GM18867 (cell line): ENCODE measurements around the gene UQCC2.

Experiments used
- ATAC-seq: cut with Tn5 transposase; IDR thresholded peaks from one replicate; pipeline ENCODE4 v1.9.1; 2021; ENCODE audit warnings: mild to moderate bottlenecking, moderate library complexity; ENCODE audit not compliant: unreplicated experiment

The UQCC2 gene

DNA sequence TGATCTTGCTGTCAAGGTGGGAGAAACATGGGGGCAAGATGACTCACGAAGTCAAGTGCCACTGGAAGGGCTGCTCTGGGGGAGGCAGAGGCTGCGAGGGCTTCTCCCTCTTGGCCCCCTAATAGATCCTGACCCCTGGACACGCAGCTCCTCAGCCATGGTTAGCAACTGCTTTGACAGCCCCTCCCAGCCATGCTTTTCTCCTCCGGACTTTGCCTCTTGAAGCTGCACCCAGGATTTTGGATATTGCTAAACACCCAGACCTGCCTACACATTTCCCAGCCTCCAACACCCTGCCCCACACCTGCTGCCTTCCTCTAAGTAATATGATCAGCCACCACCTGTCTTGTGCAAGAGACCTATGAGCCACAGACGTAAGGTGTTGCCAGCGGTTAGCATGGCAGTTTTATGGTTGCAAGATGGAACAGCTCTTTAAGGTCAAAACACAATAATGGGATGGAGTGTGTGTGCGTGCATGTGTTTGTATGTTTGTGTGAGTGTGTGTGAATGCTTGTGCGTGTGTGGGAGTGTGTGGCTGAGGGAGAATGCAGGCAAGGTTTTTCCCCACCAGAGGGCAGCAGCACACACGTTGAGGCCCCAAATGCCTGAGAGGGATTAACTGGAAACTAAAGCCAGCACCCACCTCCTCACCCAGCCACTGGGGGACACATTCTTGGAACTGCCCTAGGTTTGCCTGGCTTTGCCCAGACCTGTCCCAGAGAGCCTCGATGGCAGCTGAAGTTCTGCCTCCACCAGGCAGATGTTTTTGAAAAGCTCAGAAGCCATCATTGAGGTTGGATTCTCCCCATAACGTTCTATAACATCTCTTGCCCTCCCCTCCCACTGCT lies 32.7 kb upstream of the UQCC2 start:
- no peak for ATAC-seq

DNA sequence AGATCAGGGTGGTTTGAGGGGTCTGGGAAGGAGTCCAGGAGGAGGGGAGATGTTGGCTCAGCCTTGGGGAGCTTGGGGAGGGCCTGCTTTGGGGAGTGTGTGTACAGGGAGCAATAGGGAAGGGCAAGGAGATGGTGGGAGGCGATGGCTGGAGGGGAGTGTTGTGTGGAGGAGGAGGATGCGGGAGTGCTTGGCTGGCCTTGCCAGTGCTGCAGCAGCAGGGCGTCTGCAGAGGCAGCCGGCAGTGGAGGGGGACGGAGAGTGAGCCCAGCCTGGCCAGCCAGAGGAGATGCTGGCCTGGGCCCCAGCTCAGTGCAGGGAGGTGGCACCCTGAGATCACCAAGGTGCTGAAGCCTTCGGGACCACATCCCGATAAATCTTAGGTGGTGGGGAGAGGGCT lies 31.3 kb upstream of the UQCC2 start:
- ATAC-seq, result no peak

GRCh38 chr6:33742092-33742491 lies 30.6 kb upstream of the UQCC2 start:
- no peak for ATAC-seq

DNA sequence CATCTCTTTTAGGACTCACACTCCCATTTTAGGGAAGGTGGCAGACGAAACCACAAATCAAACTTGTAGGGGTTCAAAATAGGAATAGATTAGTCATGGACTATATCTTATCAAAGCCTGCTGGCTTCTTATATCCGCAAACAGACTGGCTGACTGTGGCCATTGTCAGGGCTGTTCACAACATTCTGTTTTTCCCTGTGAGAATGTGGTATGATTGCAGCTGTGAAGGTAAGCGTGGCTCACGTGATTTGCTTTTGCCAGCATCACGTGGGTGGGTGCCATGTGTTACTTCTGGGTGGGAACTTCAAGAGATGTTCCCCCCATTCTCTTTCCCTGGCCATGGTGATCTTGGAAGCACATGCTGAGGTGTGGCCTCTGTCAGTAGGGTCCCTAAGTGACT lies 29.3 kb upstream of the UQCC2 start:
- ATAC-seq, result no peak

DNA sequence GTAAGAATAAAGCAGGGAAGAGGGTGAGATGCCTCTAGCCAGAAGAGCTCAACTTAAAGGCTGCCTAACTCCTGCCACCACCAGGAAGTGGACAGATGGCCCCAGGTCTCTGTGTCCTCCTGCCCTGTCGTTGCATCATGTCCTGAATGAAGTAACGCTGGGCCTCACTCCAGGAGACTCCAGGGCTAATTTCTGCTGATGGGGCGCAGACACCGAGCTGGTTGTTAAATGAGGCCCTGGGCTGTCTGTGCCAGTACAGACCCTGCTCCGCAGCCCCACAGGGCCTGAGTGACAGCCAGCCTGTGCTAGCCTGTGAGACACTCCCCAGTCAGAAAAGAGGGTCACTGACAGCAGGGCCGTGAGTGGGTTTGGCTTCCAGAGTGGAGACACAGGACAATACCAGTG lies 28.7 kb upstream of the UQCC2 start:
- no peak for ATAC-seq

- ATAC-seq, result no peak
Observed at GRCh38 chr6:33739571-33739970, 28.1 kb upstream of the UQCC2 start.

GRCh38 chr6:33738879-33739278 lies 27.4 kb upstream of the UQCC2 start:
- ATAC-seq, result no peak

- no peak for ATAC-seq
Observed at GRCh38 chr6:33738153-33738552, 26.7 kb upstream of the UQCC2 start.

DNA sequence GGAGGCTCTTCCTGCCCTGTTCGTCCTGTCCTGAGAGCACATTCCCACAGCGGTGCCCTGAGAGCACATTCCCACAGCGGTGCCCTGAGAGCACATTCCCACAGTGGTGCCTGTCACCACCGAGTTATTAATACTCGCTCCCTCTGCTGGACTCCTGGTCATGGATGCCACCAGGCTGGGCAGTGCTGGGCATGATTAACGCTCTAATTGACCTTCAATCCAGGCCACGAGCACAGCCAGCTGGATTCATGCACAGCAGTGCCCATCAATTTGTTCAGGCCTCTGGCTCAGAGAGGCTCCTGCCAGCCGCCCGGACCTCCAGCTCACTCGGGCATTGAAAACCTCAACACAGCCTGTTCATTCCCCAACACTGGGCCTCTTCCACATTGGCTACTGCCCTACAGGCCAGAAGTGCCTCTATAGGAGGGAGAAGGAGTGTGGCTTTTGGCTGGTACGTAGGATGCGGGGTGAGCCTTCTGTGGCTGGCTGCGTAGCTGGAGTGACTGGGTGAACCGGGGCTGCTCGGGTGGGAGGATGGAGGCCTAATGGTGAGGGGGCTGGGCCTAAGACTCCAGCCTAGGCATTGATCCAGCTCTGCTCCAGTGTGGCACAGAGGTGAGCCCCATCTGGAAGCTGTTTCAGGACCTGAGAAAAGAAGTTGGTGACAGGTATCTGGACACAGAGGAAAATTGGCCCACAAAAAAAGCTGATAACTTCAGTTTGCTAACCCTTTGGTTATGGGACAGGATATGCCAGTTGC lies 25.9 kb upstream of the UQCC2 start:
- ATAC-seq, result no peak

- no peak for ATAC-seq
Observed at GRCh38 chr6:33735216-33735615, 23.7 kb upstream of the UQCC2 start.

GRCh38 chr6:33733709-33734007 lies 22.2 kb upstream of the UQCC2 start:
- ATAC-seq, result no peak

DNA sequence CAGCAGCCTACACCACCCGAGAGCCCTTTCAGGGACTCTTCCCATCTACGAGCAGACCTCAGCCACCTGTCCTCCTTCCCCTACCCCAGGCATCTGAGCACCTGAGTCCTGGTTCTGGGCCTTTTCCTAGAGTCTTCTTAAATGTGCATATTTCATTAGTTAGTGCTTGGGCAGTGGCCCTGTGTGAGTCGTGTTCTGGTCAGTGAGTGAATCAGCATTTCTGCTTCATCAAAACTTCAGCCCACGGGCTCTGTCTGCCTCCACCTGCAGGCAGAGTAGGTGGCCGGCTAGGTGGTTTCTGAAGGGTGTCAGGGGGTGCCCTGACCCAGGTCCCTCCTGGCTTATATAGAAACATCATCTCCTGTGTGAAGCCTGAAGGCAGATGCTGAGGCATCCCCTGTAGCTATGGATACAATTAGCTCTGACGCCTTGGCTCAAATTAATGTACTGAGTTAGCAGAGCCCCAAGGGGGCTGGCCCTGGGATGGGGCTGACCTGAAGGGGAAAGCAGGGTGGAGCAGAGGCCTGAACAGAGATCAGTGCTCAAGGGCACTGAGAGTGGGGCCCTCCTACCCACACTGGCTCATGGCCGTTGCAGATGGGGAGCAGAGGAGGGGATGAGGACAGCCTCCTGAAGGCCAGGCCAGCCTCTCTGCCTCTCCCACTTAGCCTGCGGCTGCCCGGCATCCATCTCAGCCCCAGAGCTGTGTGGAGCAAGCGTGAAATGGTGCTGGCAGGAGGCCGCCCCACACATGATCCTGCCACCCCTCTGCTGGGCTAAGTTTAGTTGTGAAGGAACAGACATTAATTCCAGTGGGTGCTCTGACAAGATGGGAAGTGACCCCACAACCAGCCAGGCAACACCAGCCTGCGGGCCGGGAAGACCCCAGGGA lies 21.6 kb upstream of the UQCC2 start:
- no peak for ATAC-seq

GRCh38 chr6:33732385-33732784 lies 20.9 kb upstream of the UQCC2 start:
- no peak for ATAC-seq

GRCh38 chr6:33731751-33732282 lies 20.3 kb upstream of the UQCC2 start:
- ATAC-seq, result no peak

GRCh38 chr6:33731035-33731434 lies 19.5 kb upstream of the UQCC2 start:
- no peak for ATAC-seq

DNA sequence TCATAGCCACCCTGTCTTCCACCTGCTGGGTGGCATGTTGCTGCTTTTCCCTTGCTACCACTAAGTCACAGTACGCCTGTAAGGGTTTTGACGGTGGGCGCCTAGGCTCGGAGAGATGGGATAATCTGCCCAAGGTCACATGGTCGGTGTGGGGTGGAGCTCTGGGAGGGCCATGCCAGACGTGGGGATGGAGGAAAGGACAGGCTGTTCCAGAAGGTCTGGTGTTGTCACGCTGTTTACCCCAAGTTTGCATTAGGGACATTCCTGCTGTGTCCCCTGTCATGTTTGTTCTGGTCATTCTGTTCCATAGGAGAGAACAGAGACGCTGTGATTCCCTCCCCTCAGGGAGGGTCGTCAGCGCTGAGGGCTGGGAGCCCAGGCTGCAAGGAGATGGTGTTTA lies 19.1 kb upstream of the UQCC2 start:
- no peak for ATAC-seq

- ATAC-seq, result no peak
Observed at GRCh38 chr6:33729059-33729458, 17.6 kb upstream of the UQCC2 start.

- no peak for ATAC-seq
Observed at GRCh38 chr6:33728438-33728837, 16.9 kb upstream of the UQCC2 start.

DNA sequence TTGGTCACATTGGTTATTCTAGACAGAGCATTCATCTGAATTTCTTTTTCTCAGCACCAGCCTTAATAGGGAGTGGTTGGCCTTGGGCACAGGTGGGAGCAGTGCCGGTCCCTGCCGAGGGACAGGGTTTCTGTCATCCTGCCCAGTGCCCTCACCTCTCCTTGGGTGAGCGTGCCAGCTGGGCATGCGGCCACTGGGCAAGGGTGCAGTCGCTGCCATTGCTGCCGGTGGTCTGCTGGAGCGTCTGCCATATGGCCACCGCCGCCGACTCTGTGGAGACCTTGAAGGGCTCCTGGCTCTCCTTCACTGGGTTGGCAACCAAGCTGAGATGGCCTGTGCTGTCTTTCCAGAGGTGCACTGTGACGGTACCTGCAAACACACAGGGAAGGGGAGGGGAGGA lies 16.4 kb upstream of the UQCC2 start:
- ATAC-seq, result no peak

DNA sequence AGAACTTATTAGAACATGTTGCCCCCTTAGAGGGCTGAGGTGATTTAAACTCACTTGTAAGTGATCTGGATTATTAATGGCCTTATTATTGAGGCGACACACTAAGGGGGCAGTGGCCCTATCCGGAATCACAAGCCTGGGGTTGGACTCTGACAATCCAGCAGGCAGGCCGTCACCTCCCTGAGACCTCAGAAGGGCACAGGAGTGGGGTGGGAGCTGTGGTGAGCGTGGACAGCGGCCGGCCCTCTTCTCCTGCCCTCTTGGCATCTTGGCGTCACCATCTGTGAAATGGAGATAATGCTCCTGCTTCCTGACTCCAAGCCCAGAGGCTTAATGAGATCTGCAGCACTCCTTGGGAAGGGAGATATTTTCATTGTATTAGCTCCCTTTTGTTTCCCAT lies 15.6 kb upstream of the UQCC2 start:
- no peak for ATAC-seq

- ATAC-seq, result no peak
Observed at GRCh38 chr6:33726696-33727095, 15.2 kb upstream of the UQCC2 start.
